ENCODE measurements around the gene PRXL2A.
"Not testable (repeated sequence)": the region's sequence is repeated elsewhere in the genome, so short reads cannot be mapped to it uniquely, and the experiment has no call there.

Gene PRXL2A

GRCh38 chr10:80411267-80411668 is 2.9 kb downstream of the PRXL2A start:
- DNase-seq (ENCODE audit: extremely low read depth in 1 of 2, low read depth in 1 of 2) = no peak

DNA sequence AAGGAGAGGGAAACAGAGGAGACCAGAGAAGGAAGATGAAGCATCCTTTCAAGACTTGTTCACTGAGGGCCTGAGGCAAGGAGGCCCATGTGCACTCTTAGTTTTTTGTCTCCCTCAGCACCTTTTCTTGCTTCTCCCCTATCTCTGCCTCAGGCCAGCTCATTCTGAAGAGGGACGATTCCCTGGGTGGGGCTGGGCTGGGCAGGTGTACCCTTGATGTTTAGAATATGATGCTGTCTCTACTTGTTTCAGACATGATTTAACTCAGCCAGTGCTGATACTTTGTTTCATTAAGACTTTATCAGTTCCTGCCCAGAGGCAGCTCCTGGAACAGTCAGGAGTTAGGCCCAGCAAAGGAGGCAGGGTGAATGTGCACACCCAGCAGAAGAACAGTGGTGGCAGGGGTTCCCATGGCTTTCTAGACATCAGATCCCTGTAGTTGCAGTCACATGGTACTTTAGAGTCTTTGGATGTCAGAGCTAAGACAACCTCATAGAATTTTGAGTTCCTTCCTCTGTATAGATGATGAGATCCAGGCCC is 3.4 kb downstream of the PRXL2A start:
- no peak for DNase-seq (ENCODE audit: extremely low read depth in 1 of 2, low read depth in 1 of 2)

- DNase-seq (ENCODE audit: extremely low read depth in 1 of 2, low read depth in 1 of 2) = no peak
Measured at GRCh38 chr10:80412486-80412885, 4.1 kb downstream of the PRXL2A start.

- DNase-seq (ENCODE audit: extremely low read depth in 1 of 2, low read depth in 1 of 2) = no peak
Measured at GRCh38 chr10:80413271-80413996, 5.1 kb downstream of the PRXL2A start.

- no peak for DNase-seq (ENCODE audit: extremely low read depth in 1 of 2, low read depth in 1 of 2)
Measured at GRCh38 chr10:80414142-80414895, 6.0 kb downstream of the PRXL2A start.

DNA sequence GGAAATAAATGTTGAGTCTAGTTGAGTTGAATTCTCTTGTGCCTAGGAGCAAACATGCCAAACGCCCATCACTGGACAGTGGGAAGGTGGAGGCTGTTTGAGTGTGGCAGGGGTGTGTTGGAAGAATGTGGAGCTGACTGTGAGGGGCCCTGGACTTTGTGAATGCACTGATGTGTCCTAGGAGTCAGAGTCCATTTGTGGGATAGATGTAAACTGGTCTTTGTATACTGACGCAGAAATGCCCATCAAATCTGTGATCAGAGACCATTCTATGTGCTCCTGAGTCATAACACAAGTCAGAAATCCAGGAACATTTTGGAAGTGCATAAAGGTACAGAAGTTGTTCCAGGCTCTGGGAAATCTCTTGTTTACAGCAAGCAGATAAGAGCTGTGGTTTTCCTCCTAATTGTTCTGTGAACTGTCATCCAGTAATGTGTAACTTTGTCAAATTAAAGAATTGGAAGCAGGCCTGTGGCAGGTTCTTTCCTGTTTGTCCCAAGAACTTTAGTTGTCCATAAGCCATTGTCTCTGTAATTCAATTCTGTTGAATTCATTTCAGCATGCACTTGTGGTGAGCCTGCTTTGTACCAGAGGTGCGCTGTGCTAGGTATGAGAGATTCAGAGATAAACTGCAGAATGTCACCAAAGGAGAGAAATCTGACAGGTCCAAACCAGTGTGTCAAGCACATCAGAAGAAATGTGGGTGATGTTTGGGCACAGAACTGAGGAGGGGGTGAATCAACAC is 7.6 kb downstream of the PRXL2A start:
- no peak for DNase-seq (ENCODE audit: extremely low read depth in 1 of 2, low read depth in 1 of 2)

DNA sequence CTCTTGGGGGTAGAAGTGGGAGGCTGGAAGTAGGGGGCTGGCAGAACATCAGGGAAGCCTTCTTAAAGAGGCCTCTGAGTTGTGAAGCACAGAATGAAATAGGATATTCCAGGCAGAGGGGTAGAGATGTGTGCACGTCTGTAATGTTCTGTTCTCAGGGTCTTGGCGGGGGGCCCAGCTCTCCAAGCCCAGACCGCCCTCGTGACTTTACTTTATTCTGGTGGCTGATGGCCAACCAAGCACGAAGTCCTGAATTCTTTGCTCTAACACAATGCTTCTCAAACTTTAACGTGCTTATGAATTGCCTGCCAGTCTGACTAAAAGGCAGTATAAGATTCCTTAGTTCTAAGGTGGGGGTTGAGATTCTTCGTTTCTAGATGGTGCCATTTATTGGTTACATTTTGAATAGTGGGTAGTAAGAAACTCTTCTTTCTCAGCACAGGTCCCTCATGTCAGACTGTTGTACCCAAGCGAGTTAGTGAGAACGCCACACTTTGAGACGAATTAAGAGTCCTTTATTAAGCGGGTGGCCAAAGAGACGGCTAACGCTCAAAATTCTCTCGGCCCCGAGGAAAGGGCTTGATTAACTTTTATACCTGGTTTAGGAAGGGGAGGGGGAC is 8.2 kb downstream of the PRXL2A start:
- DNase-seq (ENCODE audit: extremely low read depth in 1 of 2, low read depth in 1 of 2) = no peak

GRCh38 chr10:80417256-80417655 is 8.9 kb downstream of the PRXL2A start:
- DNase-seq (ENCODE audit: extremely low read depth in 1 of 2, low read depth in 1 of 2) = not testable (repeated sequence)

DNA sequence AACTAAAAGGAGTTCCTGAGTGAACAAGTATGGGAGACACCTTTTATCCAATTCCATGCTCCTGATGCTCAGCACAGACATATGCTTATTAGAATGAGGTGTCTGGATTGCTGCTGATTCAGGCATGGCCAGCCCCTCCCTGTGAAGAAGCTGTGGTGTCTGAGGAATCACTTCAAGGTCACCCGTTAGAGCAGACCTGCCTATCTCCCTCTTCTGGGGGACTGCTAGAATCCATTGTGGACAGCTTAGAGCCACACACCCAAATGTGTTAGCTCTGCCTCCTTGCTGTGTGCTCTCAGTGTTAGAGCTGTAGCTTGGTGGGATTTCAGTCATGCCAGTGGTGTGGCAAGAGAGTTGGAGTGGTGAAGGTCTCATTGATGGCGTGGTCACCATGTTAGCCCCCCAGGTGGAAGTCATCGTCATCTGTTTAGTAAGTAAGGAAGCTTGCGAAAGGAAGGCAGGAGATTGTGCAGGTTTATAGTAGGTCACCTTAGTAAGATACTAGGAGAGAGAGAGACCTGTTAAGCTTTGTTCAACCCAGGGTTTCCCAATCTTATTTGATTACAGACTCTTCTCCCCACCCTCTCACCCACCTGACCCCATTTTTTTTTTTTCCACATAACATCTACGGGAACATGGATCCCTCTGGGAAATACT is 12.8 kb downstream of the PRXL2A start:
- DNase-seq (ENCODE audit: extremely low read depth in 1 of 2, low read depth in 1 of 2) = no peak

GRCh38 chr10:80421707-80422536 is 13.6 kb downstream of the PRXL2A start:
- no peak for DNase-seq (ENCODE audit: extremely low read depth in 1 of 2, low read depth in 1 of 2)

DNA sequence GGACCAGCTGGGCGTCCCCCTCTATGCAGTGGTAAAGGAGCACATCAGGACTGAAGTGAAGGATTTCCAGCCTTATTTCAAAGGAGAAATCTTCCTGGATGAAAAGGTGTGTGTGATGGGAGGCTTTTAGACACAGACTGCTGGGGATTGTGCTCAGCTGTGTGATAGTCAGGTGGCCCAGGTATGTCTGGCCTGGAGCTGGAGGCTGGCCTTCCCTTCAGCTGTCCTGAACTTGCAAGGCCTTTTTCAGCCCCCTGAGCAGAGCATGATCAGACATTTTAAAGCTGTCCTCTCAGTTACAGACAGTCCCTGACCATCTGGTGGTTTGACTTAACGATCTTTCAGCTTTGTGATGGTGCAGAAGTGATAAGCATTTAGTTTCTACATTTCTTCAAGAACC is 17.6 kb downstream of the PRXL2A start:
- DNase-seq (ENCODE audit: extremely low read depth in 1 of 2, low read depth in 1 of 2) = no peak

DNA sequence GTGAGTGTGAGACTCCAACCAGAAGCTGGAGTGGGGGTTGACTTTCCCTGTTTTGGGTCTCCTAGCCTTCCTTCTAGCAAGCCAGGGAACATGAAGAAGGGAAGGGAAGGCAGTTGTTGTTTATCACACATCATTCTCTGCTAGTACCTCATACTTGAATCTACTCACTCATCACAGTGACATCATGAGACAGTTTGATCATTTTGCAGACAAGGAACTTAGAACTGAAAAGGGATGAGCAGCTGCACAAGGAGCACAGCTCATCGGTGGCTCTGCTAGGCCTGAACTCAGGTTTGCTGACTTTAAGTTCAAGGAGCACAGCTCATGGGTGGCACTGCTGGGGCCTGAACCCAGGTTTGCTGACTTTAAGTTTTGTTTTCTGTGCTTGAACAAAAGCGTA is 19.2 kb downstream of the PRXL2A start:
- no peak for DNase-seq (ENCODE audit: extremely low read depth in 1 of 2, low read depth in 1 of 2)

DNA sequence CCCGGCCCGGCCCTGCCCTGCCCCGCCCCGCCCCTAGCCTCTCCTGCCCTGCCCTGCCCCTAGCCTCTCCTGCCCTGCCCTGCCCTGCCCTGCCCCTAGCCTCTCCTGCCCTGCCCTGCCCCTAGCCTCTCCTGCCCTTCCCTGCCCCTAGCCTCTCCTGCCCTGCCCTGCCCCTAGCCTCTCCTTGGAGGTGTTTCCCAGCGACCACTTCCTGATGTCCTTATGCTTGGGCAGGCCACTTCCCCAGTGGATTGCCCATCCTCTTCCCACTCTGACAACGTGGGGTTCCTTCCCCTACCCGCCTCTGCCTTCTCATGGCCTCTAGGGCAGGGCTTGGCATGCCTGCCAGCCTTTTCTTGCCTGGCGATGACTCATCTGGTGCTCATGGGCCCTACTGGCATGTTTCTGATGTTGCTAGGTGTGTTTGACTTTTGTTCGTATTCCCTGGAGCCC is 21.2 kb downstream of the PRXL2A start:
- DNase-seq (ENCODE audit: extremely low read depth in 1 of 2, low read depth in 1 of 2) = no peak

GRCh38 chr10:80433134-80433533 is 24.8 kb downstream of the PRXL2A start:
- no peak for DNase-seq (ENCODE audit: extremely low read depth in 1 of 2, low read depth in 1 of 2)

GRCh38 chr10:80436446-80437098 is 28.2 kb downstream of the PRXL2A start:
- DNase-seq (ENCODE audit: extremely low read depth in 1 of 2, low read depth in 1 of 2) = no peak

DNA sequence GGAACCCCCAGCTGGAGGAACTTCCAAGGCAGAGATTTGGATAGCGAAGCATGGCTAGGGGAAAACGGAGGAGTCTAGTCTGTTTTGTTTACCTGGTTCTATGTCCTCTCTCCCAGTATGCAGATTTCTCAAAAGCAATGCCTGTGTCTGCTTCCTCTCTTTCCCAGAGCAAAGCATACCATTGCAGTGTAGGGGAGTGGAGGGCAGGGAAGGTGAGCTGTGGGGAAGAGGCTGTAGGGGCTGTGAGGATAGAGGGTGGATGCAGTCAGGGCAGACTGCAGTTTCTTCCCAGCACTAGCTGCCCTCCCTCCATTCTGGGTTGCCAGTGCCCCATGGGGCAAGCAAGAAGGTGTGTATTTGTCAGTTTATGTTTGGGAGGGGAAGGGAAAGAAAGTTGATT is 28.9 kb downstream of the PRXL2A start:
- DNase-seq (ENCODE audit: extremely low read depth in 1 of 2, low read depth in 1 of 2) = no peak

GRCh38 chr10:80441831-80442230 is 33.5 kb downstream of the PRXL2A start:
- DNase-seq (ENCODE audit: extremely low read depth in 1 of 2, low read depth in 1 of 2) = no peak

- DNase-seq (ENCODE audit: extremely low read depth in 1 of 2, low read depth in 1 of 2) = no peak
Measured at GRCh38 chr10:80442879-80443278, 34.5 kb downstream of the PRXL2A start.

GRCh38 chr10:80443531-80443974 is 35.2 kb downstream of the PRXL2A start:
- no peak for DNase-seq (ENCODE audit: extremely low read depth in 1 of 2, low read depth in 1 of 2)

Data from stimulated activated CD8-positive, alpha-beta memory T cell treated with anti-CD3 and anti-CD28 coated beads, Interleukin-7, amount 100 ng/mL, for 48 hours (primary cell).